Stimulated activated naive B cell treated with anti-CD40 and anti-IgM and Interleukin-4, amounts not matched to agents 10 μg/mL and 1 μg/mL and 100 μg/mL, for 72 hours (primary cell): ENCODE measurements around the gene CSF3.

Experiments
- ATAC-seq, 2 donors: fragments of 150-1000 bp; cut with Tn5 transposase; replicated peaks; 2 replicates each; pipeline ENCODE4 v1.10.0; 2021; ENCODE audit warnings: moderate library complexity in 1 of 2
- DNase-seq: peaks from one replicate; pipeline ENCODE4 v3.0.0; 2021
- H3K27ac Mint-ChIP-seq: one replicate; pipeline ENCODE4 v1.8.0; 2022; ENCODE audit warnings: mild to moderate bottlenecking, mixed read lengths
- H3K27me3 Mint-ChIP-seq, 2 donors: one replicate each; pipeline ENCODE4 v1.8.0; 2022; ENCODE audit warnings: mixed read lengths in 2 of 2
- H3K36me3 Mint-ChIP-seq, 2 donors: one replicate each; pipeline ENCODE4 v1.8.0; 2022; ENCODE audit warnings: mixed read lengths in 2 of 2, mild to moderate bottlenecking in 1 of 2
- H3K4me1 Mint-ChIP-seq, 2 donors: one replicate each; pipeline ENCODE4 v1.8.0; 2022; ENCODE audit warnings: mixed read lengths in 2 of 2, mild to moderate bottlenecking in 1 of 2
- H3K4me3 Mint-ChIP-seq, 2 donors: one replicate each; pipeline ENCODE4 v1.8.0; 2022; ENCODE audit warnings: mild to moderate bottlenecking in 2 of 2, mixed read lengths in 2 of 2, moderate library complexity in 1 of 2
- H3K9me3 Mint-ChIP-seq, 2 donors: one replicate each; pipeline ENCODE4 v1.8.0; 2022; ENCODE audit warnings: mixed read lengths in 2 of 2, mild to moderate bottlenecking in 1 of 2

Gene CSF3, protein sequence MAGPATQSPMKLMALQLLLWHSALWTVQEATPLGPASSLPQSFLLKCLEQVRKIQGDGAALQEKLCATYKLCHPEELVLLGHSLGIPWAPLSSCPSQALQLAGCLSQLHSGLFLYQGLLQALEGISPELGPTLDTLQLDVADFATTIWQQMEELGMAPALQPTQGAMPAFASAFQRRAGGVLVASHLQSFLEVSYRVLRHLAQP

DNA sequence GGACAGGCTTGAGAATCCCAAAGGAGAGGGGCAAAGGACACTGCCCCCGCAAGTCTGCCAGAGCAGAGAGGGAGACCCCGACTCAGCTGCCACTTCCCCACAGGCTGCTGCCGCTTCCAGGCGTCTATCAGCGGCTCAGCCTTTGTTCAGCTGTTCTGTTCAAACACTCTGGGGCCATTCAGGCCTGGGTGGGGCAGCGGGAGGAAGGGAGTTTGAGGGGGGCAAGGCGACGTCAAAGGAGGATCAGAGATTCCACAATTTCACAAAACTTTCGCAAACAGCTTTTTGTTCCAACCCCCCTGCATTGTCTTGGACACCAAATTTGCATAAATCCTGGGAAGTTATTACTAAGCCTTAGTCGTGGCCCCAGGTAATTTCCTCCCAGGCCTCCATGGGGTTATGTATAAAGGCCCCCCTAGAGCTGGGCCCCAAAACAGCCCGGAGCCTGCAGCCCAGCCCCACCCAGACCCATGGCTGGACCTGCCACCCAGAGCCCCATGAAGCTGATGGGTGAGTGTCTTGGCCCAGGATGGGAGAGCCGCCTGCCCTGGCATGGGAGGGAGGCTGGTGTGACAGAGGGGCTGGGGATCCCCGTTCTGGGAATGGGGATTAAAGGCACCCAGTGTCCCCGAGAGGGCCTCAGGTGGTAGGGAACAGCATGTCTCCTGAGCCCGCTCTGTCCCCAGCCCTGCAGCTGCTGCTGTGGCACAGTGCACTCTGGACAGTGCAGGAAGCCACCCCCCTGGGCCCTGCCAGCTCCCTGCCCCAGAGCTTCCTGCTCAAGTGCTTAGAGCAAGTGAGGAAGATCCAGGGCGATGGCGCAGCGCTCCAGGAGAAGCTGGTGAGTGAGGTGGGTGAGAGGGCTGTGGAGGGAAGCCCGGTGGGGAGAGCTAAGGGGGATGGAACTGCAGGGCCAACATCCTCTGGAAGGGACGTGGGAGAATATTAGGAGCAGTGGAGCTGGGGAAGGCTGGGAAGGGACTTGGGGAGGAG, at the start of gene CSF3:
Gene CSF3, plus strand, starts transcription at position 436 of the 993 bp plus-strand sequence. Its CDS starts 35 bp downstream, at position 471.
- H3K27ac Mint-ChIP-seq: peak within 1 kb of the TSS; percentile 42
- peaks cover 9 to 26% of the 10 kb centered on the region in 2 donors for H3K36me3 Mint-ChIP-seq
- peaks cover 6 to 7% of the 10 kb centered on the region in 2 donors for H3K27me3 Mint-ChIP-seq
- ATAC-seq: no peak
- H3K4me1 Mint-ChIP-seq: peaks cover 5 to 7% of the 10 kb centered on the region in 2 donors
- no peak for DNase-seq
- no peaks in the 10 kb centered on the region for H3K9me3 Mint-ChIP-seq
- H3K4me3 Mint-ChIP-seq: no peak within 1 kb of the TSS

DNA sequence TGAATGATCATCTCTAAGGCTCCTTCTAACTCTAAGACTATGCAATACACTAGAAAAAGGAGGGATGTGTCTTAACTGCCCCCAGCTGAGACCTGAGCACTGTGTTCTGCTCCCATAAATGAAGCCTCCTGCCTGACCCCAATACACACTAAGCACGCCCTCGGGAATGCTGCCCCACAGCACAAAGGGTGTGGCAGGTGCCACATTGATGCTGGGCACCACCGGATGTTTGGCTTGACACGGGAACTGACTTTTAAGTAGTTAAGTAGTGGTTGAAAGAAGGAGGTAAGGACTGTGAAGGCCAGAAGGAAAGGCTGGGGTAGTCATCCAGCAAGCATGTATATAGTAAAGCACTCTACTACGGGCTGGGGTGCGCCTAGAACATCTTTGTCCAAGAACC, 48.5 kb upstream of the CSF3 start:
- peaks cover 23 to 30% of the 10 kb centered on the region in 2 donors for H3K27me3 Mint-ChIP-seq
- no peak overlapping the region for H3K4me3 Mint-ChIP-seq
- H3K36me3 Mint-ChIP-seq: no peaks in the 10 kb centered on the region
- peaks cover 16 to 23% of the 10 kb centered on the region in 2 donors for H3K4me1 Mint-ChIP-seq
- H3K9me3 Mint-ChIP-seq: no peaks in the 10 kb centered on the region
- ATAC-seq (no peak), DNase-seq (no peak)
- H3K27ac Mint-ChIP-seq: no peak overlapping the region

DNA sequence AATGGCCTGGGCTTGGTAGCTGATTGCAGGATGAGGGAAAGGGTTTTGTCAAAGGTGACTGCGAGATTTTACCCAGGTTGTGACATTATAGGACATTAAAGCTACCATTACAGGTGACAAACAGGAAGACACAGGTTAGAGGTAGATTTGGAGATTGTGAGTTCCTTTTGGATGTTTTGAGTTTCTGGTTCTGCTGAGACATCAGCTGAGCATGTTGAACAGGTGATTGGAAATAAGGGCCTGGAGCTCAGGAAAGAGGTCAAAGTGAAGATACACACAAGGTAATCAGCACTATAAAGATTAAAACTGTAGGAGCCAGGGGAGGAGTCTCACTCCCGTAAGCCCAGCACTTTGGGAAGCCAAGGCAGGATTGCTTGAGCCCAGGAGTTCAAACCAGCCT, 46.5 kb upstream of the CSF3 start:
- Mint-ChIP-seq H3K9me3 (no peaks in the 10 kb centered on the region), H3K27me3 (peaks cover 30 to 31% of the 10 kb centered on the region in 2 donors)

DNA sequence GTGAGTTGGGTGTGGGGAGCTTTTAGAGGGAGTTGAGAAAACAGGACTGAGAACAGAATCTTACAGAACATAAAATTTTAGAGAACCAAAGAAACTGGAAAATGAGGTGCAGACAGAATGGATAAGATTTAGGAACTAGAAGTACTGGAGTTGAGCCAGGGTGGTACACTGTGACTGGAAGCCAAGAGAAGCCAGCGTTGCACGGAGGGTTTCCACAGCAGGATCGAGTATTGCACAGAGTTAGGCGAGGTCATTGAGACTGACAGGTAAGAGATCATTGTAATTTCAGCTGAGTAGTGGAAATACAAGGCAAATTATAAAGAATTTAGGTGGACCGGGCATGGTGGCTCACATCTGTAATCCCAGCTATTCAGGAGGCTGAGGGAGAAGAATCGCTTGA, 45.9 kb upstream of the CSF3 start:
- Mint-ChIP-seq H3K4me3 (no peak overlapping the region), H3K9me3 (no peaks in the 10 kb centered on the region), H3K27ac (no peak overlapping the region), H3K36me3 (no peaks in the 10 kb centered on the region), H3K4me1 (peaks cover 5 to 12% of the 10 kb centered on the region in 2 donors), H3K27me3 (peaks cover 31 to 36% of the 10 kb centered on the region in 2 donors)
- no peak for DNase-seq
- ATAC-seq: no peak

More for the DNA sequence above, 46.5 kb upstream of the CSF3 start:
- DNase-seq (no peak), ATAC-seq (no peak)
- no peak overlapping the region for H3K4me3 Mint-ChIP-seq
- no peak overlapping the region for H3K27ac Mint-ChIP-seq
- no peaks in the 10 kb centered on the region for H3K36me3 Mint-ChIP-seq
- H3K4me1 Mint-ChIP-seq: peaks cover 9 to 14% of the 10 kb centered on the region in 2 donors

DNA sequence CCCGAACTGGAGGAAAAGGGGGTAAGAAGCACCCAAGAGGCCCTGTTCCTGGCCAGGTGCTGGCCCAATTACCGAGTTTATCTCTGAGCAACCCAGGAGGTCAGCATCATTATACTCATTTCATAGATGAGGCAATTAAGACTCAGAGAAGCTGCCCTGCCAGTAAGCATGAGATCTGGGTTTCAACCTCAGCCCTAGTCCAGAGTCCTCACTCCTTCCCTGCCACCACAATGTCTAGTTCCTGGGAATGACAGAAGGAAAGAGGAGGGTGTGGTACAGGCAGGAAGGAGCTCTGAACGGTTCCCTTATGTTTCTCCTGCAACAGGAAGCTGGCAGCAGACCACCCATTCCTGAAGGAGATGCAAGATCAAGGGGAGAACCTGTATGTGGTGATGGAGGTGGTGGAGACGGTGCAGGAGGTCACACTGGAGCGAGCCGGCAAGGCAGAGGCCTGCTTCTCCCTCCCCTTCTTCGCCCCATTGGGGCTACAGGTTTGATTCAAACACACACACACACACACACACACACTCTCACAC, 45.0 kb upstream of the CSF3 start:
- peaks cover 31 to 37% of the 10 kb centered on the region in 2 donors for H3K27me3 Mint-ChIP-seq
- H3K27ac Mint-ChIP-seq: no peak overlapping the region
- ATAC-seq: no peak
- DNase-seq: no peak
- H3K4me3 Mint-ChIP-seq: no peak overlapping the region
- H3K9me3 Mint-ChIP-seq: no peaks in the 10 kb centered on the region
- H3K36me3 Mint-ChIP-seq: no peaks in the 10 kb centered on the region
- peaks cover 5 to 9% of the 10 kb centered on the region in 2 donors for H3K4me1 Mint-ChIP-seq

DNA sequence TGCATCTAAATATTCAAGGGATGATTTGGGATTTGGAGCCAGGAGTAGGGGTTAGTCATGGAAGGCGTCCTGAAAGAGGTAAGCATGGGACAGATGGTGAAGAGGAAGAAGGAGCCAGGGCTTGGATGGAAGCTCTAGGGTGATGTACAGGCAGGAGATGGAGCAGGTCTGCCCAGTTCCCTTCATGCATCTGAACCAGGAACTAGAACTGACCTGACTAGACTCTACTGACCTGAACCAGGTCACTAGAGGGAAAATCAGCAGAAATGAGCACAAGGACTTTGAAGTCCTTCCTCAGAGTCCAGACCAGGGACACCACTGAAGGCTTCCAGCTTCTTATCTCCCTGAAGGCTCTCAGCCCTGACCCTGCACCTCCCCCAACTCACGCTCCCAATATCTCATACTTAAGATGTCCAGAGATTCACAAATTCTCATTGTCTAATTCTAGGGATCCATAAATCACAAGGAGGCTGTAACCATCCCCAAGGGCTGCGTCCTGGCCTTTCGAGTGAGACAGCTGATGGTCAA, 44.1 kb upstream of the CSF3 start:
- Mint-ChIP-seq H3K27me3 (peaks cover 31 to 37% of the 10 kb centered on the region in 2 donors), H3K9me3 (no peaks in the 10 kb centered on the region), H3K27ac (no peak overlapping the region), H3K4me1 (peaks cover 5 to 9% of the 10 kb centered on the region in 2 donors), H3K36me3 (no peaks in the 10 kb centered on the region), H3K4me3 (no peak overlapping the region)
- ATAC-seq: no peak
- DNase-seq: no peak

DNA sequence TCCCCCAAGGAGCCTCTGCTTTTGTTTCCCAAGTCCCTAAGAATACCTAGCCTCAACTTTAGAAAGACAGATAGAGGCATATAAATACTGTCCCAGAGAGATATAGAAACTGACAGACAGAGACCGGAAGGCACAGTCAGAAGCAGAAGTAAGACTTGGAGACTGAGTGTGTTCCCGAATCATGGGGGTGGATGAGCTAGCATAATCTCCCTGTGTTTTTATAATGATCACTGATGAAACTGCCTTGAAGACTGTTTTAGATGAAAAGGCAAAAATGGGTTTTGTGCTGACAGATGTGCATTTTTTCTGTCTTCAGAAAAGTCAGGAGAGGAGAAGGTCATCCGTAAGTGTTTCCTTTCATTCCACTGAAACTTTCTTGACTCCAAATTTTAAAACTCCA, 43.0 kb upstream of the CSF3 start:
- no peak overlapping the region for H3K4me3 Mint-ChIP-seq

DNA sequence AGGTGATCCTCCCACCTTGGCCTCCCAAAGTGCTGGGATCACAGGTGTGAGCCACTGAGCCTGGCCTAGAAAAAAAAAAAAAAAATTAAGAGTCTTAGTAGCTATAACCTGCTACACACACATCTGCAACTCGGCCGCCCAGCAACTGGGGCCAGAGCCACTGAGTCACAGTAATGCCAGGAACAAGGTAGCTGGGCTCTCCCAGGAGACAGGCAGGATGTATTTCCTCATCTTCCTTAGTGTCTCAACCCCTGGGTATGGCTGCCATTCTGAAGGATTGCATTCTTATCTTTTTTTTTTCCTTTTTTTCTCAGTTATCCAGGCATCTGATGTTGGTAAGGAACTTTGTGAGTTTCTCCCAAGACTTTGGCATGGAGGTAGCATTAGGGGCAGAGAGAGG, 41.7 kb upstream of the CSF3 start:
- Mint-ChIP-seq H3K4me3 (no peak overlapping the region), H3K27ac (no peak overlapping the region), H3K27me3 (peaks cover 31 to 36% of the 10 kb centered on the region in 2 donors), H3K36me3 (no peaks in the 10 kb centered on the region), H3K4me1 (peaks cover 0 to 5% of the 10 kb centered on the region in 2 donors), H3K9me3 (no peaks in the 10 kb centered on the region)
- ATAC-seq (no peak), DNase-seq (no peak)

More for the DNA sequence above, 43.0 kb upstream of the CSF3 start:
- no peaks in the 10 kb centered on the region for H3K9me3 Mint-ChIP-seq
- no peaks in the 10 kb centered on the region for H3K36me3 Mint-ChIP-seq
- peaks cover 31 to 37% of the 10 kb centered on the region in 2 donors for H3K27me3 Mint-ChIP-seq
- peak in 1 of 2 donors; percentile 60 for ATAC-seq
- DNase-seq: no peak
- H3K4me1 Mint-ChIP-seq: peaks cover 2 to 6% of the 10 kb centered on the region in 2 donors
- no peak overlapping the region for H3K27ac Mint-ChIP-seq

DNA sequence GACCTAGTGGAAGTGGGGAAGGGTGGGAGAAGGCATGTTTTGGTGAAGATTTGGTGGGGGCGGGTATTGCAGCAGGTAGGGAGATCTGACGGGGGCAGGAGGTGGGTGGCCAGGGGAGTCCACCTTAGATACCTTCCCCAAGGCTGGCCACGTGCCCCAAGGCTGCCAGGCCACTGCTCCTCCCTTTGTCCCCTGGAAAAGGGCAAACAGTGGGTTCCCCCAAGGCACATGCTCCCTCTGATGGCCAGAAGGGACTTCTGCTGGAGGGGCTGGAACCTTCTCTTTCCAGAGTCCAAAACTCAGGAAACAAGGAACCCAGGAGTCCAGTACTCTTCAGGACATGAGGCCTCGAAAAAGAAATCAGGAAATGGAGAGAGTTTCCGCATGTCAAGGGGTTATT, 40.8 kb upstream of the CSF3 start:
- H3K4me3 Mint-ChIP-seq: no peak overlapping the region
- no peak for DNase-seq
- peaks cover 27 to 29% of the 10 kb centered on the region in 2 donors for H3K27me3 Mint-ChIP-seq
- ATAC-seq: no peak
- no peaks in the 10 kb centered on the region for H3K9me3 Mint-ChIP-seq
- H3K36me3 Mint-ChIP-seq: no peaks in the 10 kb centered on the region
- H3K4me1 Mint-ChIP-seq: peaks cover 7 to 10% of the 10 kb centered on the region in 2 donors
- H3K27ac Mint-ChIP-seq: no peak overlapping the region

DNA sequence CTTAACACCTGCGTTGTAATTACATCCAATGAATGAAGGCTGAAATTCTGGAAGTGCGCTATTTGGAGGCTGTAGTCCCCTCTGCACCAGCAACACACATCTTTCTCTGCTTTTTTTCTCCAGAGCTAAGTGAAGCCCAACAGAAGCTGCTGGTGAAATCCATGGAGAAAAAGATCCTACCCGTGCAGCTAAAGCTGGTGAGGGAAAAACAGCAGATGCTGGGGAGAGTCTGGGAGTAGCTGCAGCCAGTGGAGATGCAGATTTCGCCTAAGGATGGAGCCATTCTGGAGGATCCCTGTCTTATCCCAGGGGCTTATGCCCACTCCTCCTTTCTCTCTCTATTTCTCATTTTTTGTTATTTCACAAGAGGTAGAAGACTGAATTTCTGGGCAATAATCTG, 39.4 kb upstream of the CSF3 start:
- Mint-ChIP-seq H3K36me3 (peaks cover 0 to 1% of the 10 kb centered on the region in 2 donors), H3K27me3 (peaks cover 16 to 17% of the 10 kb centered on the region in 2 donors), H3K27ac (no peak overlapping the region), H3K4me1 (peaks cover 15 to 16% of the 10 kb centered on the region in 2 donors), H3K9me3 (no peaks in the 10 kb centered on the region), H3K4me3 (no peak overlapping the region)
- ATAC-seq: no peak
- no peak for DNase-seq

DNA sequence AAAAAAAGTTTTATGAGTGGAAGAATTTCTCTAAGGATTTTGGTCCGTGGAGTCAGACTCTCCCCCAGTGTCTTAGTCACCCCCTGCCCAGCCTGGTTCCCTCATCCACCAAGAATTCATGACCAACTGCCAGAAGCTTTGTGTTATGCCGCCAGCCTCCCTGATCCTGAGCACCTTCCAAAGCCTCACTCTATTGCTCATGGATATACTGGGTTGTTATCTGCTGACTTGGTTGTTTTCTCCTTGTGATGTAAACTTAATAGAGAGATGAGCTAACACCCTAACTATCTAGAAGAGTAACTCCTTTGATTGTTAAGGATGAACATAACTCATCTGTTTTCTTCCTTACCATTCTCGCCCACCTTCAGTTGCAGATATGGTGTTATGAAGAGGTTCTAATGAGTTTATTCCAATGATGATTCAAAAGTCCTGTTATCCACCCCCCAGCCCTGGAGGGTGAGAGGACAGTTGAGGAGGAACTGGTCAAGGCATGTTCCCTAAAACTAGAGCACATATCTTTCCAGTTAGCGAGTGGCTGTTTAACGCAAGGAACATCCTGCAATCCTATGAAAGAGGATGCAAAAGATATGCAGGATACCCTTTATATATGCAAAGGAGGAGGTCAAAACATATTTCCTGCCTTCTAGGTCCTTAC, 36.1 kb upstream of the CSF3 start:
- peaks cover 0 to 3% of the 10 kb centered on the region in 2 donors for H3K27me3 Mint-ChIP-seq
- ATAC-seq (no peak), DNase-seq (no peak)
- peaks cover 21 to 30% of the 10 kb centered on the region in 2 donors for H3K4me1 Mint-ChIP-seq
- peak overlapping the region; percentile 92 to 95 for H3K4me3 Mint-ChIP-seq
- no peak overlapping the region for H3K27ac Mint-ChIP-seq
- H3K9me3 Mint-ChIP-seq: no peaks in the 10 kb centered on the region
- H3K36me3 Mint-ChIP-seq: peaks cover 6 to 10% of the 10 kb centered on the region in 2 donors

DNA sequence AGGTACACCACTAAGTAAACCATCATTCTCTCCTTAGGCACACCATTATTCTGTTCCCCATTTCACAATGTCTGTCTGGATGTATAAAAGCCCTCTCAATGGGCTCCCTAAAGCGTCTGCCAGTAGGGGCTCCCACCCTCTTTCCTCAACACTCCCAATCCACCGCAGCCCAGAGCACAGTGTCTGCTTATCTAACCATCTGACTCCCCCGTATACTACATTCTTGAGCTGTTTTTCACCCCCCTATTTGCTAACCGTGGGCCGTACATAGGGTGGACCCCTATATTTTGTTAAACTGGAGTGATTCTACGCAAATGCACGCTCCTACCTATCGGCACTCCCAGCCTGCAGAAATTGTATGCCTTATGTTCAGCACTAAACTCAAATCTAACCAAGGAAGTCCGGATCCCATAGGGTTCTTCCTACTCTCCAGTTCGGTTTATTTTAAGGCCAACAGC, 35.3 kb upstream of the CSF3 start:
- Mint-ChIP-seq H3K4me3 (peak overlapping the region; percentile 92 to 95), H3K27ac (peak overlapping the region; percentile 99), H3K36me3 (peaks cover 13 to 18% of the 10 kb centered on the region in 2 donors), H3K27me3 (no peaks in the 10 kb centered on the region), H3K9me3 (no peaks in the 10 kb centered on the region), H3K4me1 (peaks cover 26 to 36% of the 10 kb centered on the region in 2 donors)
- peak; percentile 30 for ATAC-seq
- peak; percentile 17 for DNase-seq

DNA sequence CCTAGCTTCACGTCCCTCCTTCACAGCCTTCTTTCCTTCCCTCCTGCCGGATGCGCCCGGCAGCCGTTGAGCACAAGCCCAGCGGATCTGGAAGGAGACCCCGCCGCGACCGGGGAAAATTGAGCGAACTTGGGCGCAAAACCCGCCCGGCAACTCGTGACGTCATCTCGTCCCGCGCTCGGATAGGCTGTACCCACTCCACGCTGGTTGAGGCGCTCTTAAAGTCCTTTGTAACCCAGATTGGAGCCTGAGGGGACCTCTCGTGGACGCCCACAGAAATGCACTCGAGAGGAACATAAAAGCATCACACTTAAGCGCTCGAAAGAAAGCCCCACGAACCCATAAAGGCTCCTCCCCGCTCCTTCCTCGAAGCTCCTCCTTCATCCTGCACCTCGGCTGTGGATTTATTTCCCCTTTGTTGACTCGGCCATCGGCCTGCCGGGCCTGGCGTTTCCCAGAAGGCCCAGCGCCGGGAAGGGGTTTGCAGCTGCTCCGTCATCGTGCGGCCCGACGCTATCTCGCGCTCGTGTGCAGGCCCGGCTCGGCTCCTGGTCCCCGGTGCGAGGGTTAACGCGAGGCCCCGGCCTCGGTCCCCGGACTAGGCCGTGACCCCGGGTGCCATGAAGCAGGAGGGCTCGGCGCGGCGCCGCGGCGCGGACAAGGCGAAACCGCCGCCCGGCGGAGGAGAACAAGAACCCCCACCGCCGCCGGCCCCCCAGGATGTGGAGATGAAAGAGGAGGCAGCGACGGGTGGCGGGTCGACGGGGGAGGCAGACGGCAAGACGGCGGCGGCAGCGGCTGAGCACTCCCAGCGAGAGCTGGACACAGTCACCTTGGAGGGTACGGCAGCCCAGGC, 34.7 kb upstream of the CSF3 start, which contains the start of gene PSMD3:
Gene PSMD3, plus strand, starts transcription at position 457 of the 856 bp plus-strand sequence. Its CDS starts 164 bp downstream, at position 621.
- peaks cover 26 to 36% of the 10 kb centered on the region in 2 donors for H3K4me1 Mint-ChIP-seq
- no peaks in the 10 kb centered on the region for H3K27me3 Mint-ChIP-seq
- DNase-seq (peak; percentile 98), ATAC-seq (peak; percentile 95 to 97)
- peak within 1 kb of the TSS; percentile 99 for H3K27ac Mint-ChIP-seq
- H3K4me3 Mint-ChIP-seq: peak within 1 kb of the TSS; percentile 92 to 95
- peaks cover 16 to 19% of the 10 kb centered on the region in 2 donors for H3K36me3 Mint-ChIP-seq
- no peaks in the 10 kb centered on the region for H3K9me3 Mint-ChIP-seq
